Osteocyte (in vitro differentiated cells): ENCODE measurements around the gene TNKS1BP1. TPM values are rescaled to one million over a fixed set of nuclear protein-coding genes. Genes with fewer than 3 reads are reported as not detected.

Experiments
- DNase-seq: peaks from one replicate; pipeline ENCODE4 v3.0.0; 2021; ENCODE audit warnings: mixed read lengths; ENCODE audit not compliant: unreplicated experiment; ENCODE audit errors: extremely low spot score
- H3K27ac Mint-ChIP-seq: one replicate; pipeline ENCODE4 v1.8.0; 2021; ENCODE audit warnings: mild to moderate bottlenecking, mixed read lengths; ENCODE audit not compliant: unreplicated experiment
- H3K27me3 Mint-ChIP-seq: one replicate; pipeline ENCODE4 v1.8.0; 2021; ENCODE audit warnings: mixed read lengths; ENCODE audit not compliant: unreplicated experiment
- H3K36me3 Mint-ChIP-seq: one replicate; pipeline ENCODE4 v1.8.0; 2021; ENCODE audit warnings: mixed read lengths; ENCODE audit not compliant: unreplicated experiment
- H3K4me1 Mint-ChIP-seq: one replicate; pipeline ENCODE4 v1.8.0; 2021; ENCODE audit warnings: mixed read lengths; ENCODE audit not compliant: unreplicated experiment
- H3K4me3 Mint-ChIP-seq: one replicate; pipeline ENCODE4 v1.8.0; 2021; ENCODE audit warnings: mild to moderate bottlenecking, moderate library complexity, mixed read lengths; ENCODE audit not compliant: unreplicated experiment
- H3K9me3 Mint-ChIP-seq: one replicate; pipeline ENCODE4 v1.8.0; 2021; ENCODE audit warnings: mixed read lengths; ENCODE audit not compliant: unreplicated experiment
- CTCF ChIP-seq: fragments of 200-600 bp; sonication (generic); IDR thresholded peaks from 2 replicates; pipeline ENCODE4 v1.5.0; 2021; ENCODE audit warnings: antibody characterized with exemption, mild to moderate bottlenecking, moderate library complexity
- total RNA-seq: library from RNA; stranded (reverse); gene quantifications from 2 replicates; pipeline ENCODE4 v1.2.1, GENCODE V29; 2021

The TNKS1BP1 gene
- total RNA-seq, 1 donor from 2014 or later, result 152 TPM

- no peak for TF ChIP-seq CTCF
- Mint-ChIP-seq H3K27ac (no peak overlapping the region), H3K4me1 (no peaks in the 10 kb centered on the region), H3K36me3 (no peaks in the 10 kb centered on the region), H3K9me3 (no peaks in the 10 kb centered on the region), H3K27me3 (peaks cover 16% of the 10 kb centered on the region), H3K4me3 (no peak overlapping the region)
- no peak for DNase-seq
Observed at GRCh38 chr11:57343825-57344224, 19.1 kb upstream of the TNKS1BP1 start.

- H3K36me3 Mint-ChIP-seq, result no peaks in the 10 kb centered on the region
- TF ChIP-seq CTCF, result no peak
- H3K4me3 Mint-ChIP-seq, result no peak overlapping the region
- H3K27ac Mint-ChIP-seq, result no peak overlapping the region
- H3K4me1 Mint-ChIP-seq, result no peaks in the 10 kb centered on the region
- H3K9me3 Mint-ChIP-seq, result no peaks in the 10 kb centered on the region
- no peak for DNase-seq
- peaks cover 17% of the 10 kb centered on the region for H3K27me3 Mint-ChIP-seq
Observed at GRCh38 chr11:57342702-57343101, 17.9 kb upstream of the TNKS1BP1 start.

- Mint-ChIP-seq H3K4me1 (peaks cover 2% of the 10 kb centered on the region), H3K36me3 (no peaks in the 10 kb centered on the region), H3K27me3 (peaks cover 16% of the 10 kb centered on the region), H3K4me3 (no peak overlapping the region), H3K9me3 (no peaks in the 10 kb centered on the region), H3K27ac (no peak overlapping the region)
- DNase-seq, result no peak
- TF ChIP-seq CTCF, result no peak
Observed at GRCh38 chr11:57341250-57341808, 16.6 kb upstream of the TNKS1BP1 start.

GRCh38 chr11:57340039-57340615 is 15.4 kb upstream of the TNKS1BP1 start:
- H3K9me3 Mint-ChIP-seq, result no peaks in the 10 kb centered on the region
- DNase-seq, result no peak
- TF ChIP-seq CTCF, result no peak
- H3K4me1 Mint-ChIP-seq, result peaks cover 8% of the 10 kb centered on the region
- H3K36me3 Mint-ChIP-seq, result no peaks in the 10 kb centered on the region
- H3K27me3 Mint-ChIP-seq, result peaks cover 16% of the 10 kb centered on the region
- H3K27ac Mint-ChIP-seq, result no peak overlapping the region
- H3K4me3 Mint-ChIP-seq, result no peak overlapping the region

GRCh38 chr11:57339328-57339727 is 14.6 kb upstream of the TNKS1BP1 start:
- Mint-ChIP-seq H3K4me1 (peaks cover 16% of the 10 kb centered on the region), H3K27ac (no peak overlapping the region), H3K4me3 (no peak overlapping the region), H3K9me3 (no peaks in the 10 kb centered on the region), H3K27me3 (peaks cover 16% of the 10 kb centered on the region), H3K36me3 (no peaks in the 10 kb centered on the region)
- DNase-seq, result no peak
- TF ChIP-seq CTCF, result no peak
